CD4-positive, CD25-positive, alpha-beta regulatory T cell (primary cell): ENCODE measurements around the gene ZNF771. TPM values are rescaled to one million over a fixed set of nuclear protein-coding genes. Genes with fewer than 3 reads are reported as not detected.

Source experiments
- ATAC-seq, 2 donors: fragments of 150-1000 bp; cut with Tn5 transposase; one replicate each; pipeline ENCODE4 v1.10.0; 2021; ENCODE audit warnings: low read depth in 2 of 2, moderate number of reproducible peaks in 2 of 2, moderate library complexity in 1 of 2
- DNase-seq, 3 donors: peaks; one replicate each; pipeline versions ENCODE4 v3.0.0 to v3.0.0-alpha.2; 2012 to 2022; ENCODE audit warnings: mixed read lengths in 1 of 3
- H3K27ac ChIP-seq: one replicate; pipeline ENCODE4 v1.7.0; 2013; ENCODE audit warnings: mild to moderate bottlenecking, low read length; ENCODE audit not compliant: insufficient read depth, poor library complexity, severe bottlenecking
- H3K27me3 ChIP-seq: one replicate; pipeline ENCODE4 v1.7.0; 2013; ENCODE audit warnings: low read length; ENCODE audit not compliant: control insufficient read depth, insufficient read depth
- H3K36me3 ChIP-seq: one replicate; pipeline ENCODE4 v1.7.0; 2013; ENCODE audit warnings: mild to moderate bottlenecking, low read length, moderate library complexity; ENCODE audit not compliant: control insufficient read depth, insufficient read depth
- H3K4me1 ChIP-seq: 2 replicates; pipeline ENCODE4 v1.7.0; 2013; ENCODE audit warnings: mild to moderate bottlenecking, low read length; ENCODE audit not compliant: insufficient read depth, control insufficient read depth, poor library complexity, severe bottlenecking
- H3K4me3 ChIP-seq: one replicate; pipeline ENCODE4 v1.7.0; 2013; ENCODE audit warnings: low read depth, mild to moderate bottlenecking, low read length, moderate library complexity
- H3K9me3 ChIP-seq, 2 experiments: 1 replicate in 1 of 2; 2 replicates in 1 of 2; pipeline ENCODE4 v1.7.0; 2013; ENCODE audit warnings: low read length in 2 of 2, mild to moderate bottlenecking in 1 of 2, moderate library complexity in 1 of 2; ENCODE audit not compliant: control insufficient read depth in 2 of 2
- H3K27ac Mint-ChIP-seq, 3 donors: one replicate each; pipeline ENCODE4 v1.8.0; 2020 to 2022; ENCODE audit warnings: mild to moderate bottlenecking in 3 of 3, mixed read lengths in 3 of 3, moderate library complexity in 2 of 3
- H3K27me3 Mint-ChIP-seq: one replicate; pipeline ENCODE4 v1.8.0; 2022; ENCODE audit warnings: mild to moderate bottlenecking, mixed read lengths
- H3K36me3 Mint-ChIP-seq: one replicate; pipeline ENCODE4 v1.8.0; 2020; ENCODE audit warnings: mixed read lengths
- H3K4me1 Mint-ChIP-seq, 4 donors: one replicate each; pipeline ENCODE4 v1.8.0; 2020 to 2022; ENCODE audit warnings: mixed read lengths in 4 of 4, mild to moderate bottlenecking in 1 of 4
- H3K4me3 Mint-ChIP-seq, 4 donors: one replicate each; pipeline ENCODE4 v1.8.0; 2020 to 2022; ENCODE audit warnings: mild to moderate bottlenecking in 4 of 4, mixed read lengths in 4 of 4, moderate library complexity in 3 of 4
- H3K9me3 Mint-ChIP-seq, 7 donors: one replicate each; pipeline ENCODE4 v1.8.0; 2020 to 2022; ENCODE audit warnings: mixed read lengths in 7 of 7, mild to moderate bottlenecking in 3 of 7, moderate library complexity in 2 of 7
- polyA plus RNA-seq, 4 donors: library from polyadenylated mRNA; unstranded; fragments of 300-500 nt; fragmentation: Illumina TruSeq; gene quantifications; one replicate each; pipeline ENCODE4 v1.2.3, GENCODE V29; 2021
- total RNA-seq: library from RNA; stranded (reverse); gene quantifications from one replicate; pipeline ENCODE4 v1.2.3, GENCODE V29; 2022

Gene ZNF771
- total and polyA plus RNA-seq, 5 donors from 2014 or later = 1.7 to 3.8 (median 3.1) TPM

- Mint-ChIP-seq H3K4me1 (peaks cover 6 to 59% (median 43%) of the 10 kb centered on the region in 4 donors), H3K9me3 (no peaks in the 10 kb centered on the region), H3K27me3 (no peaks in the 10 kb centered on the region), H3K4me3 (peak overlapping the region; percentile 16 to 92 (median 82)), H3K36me3 (peaks cover 23% of the 10 kb centered on the region), H3K27ac (peak overlapping the region in 2 of 3 donors; percentile 22 to 84)
- DNase-seq (no peak), ATAC-seq (no peak)
- H3K36me3 ChIP-seq = peaks cover 20% of the 10 kb centered on the region
- H3K27ac ChIP-seq = peak overlapping the region; percentile 30
- no peak overlapping the region for H3K4me3 ChIP-seq
- H3K9me3 ChIP-seq = no peaks in the 10 kb centered on the region
- peaks cover 40% of the 10 kb centered on the region for H3K4me1 ChIP-seq
- H3K27me3 ChIP-seq = no peaks in the 10 kb centered on the region
Measured at GRCh38 chr16:30366511-30366910, 40.9 kb upstream of the ZNF771 start.

GRCh38 chr16:30367349-30368009 lies 39.9 kb upstream of the ZNF771 start:
- Histone ChIP-seq H3K4me1 (peaks cover 43% of the 10 kb centered on the region), H3K27me3 (no peaks in the 10 kb centered on the region), H3K27ac (peak overlapping the region; percentile 55), H3K36me3 (peaks cover 15% of the 10 kb centered on the region), H3K4me3 (peak overlapping the region; percentile 83), H3K9me3 (no peaks in the 10 kb centered on the region)
- Mint-ChIP-seq H3K36me3 (peaks cover 20% of the 10 kb centered on the region), H3K9me3 (no peaks in the 10 kb centered on the region), H3K4me3 (peak overlapping the region; percentile 81 to 95 (median 87)), H3K27me3 (no peaks in the 10 kb centered on the region), H3K27ac (peak overlapping the region; percentile 22 to 84 (median 80)), H3K4me1 (peaks cover 6 to 63% (median 48%) of the 10 kb centered on the region in 4 donors)
- ATAC-seq (no peak), DNase-seq (no peak)

GRCh38 chr16:30368122-30368791 lies 39.1 kb upstream of the ZNF771 start:
- peak overlapping the region; percentile 72 for H3K27ac ChIP-seq
- peaks cover 9% of the 10 kb centered on the region for H3K36me3 ChIP-seq
- H3K4me1 Mint-ChIP-seq = peaks cover 6 to 66% (median 46%) of the 10 kb centered on the region in 4 donors
- no peaks in the 10 kb centered on the region for H3K9me3 Mint-ChIP-seq
- ATAC-seq (no peak), DNase-seq (no peak)
- H3K27me3 Mint-ChIP-seq = no peaks in the 10 kb centered on the region
- H3K4me3 ChIP-seq = peak overlapping the region; percentile 83
- peak overlapping the region; percentile 81 to 95 (median 87) for H3K4me3 Mint-ChIP-seq
- peak overlapping the region; percentile 72 to 84 (median 80) for H3K27ac Mint-ChIP-seq
- H3K9me3 ChIP-seq = no peaks in the 10 kb centered on the region
- peaks cover 17% of the 10 kb centered on the region for H3K36me3 Mint-ChIP-seq
- H3K27me3 ChIP-seq = no peaks in the 10 kb centered on the region
- peaks cover 43% of the 10 kb centered on the region for H3K4me1 ChIP-seq

- Histone ChIP-seq H3K27ac (peak overlapping the region; percentile 72), H3K36me3 (peaks cover 5% of the 10 kb centered on the region), H3K4me3 (peak overlapping the region; percentile 83), H3K4me1 (peaks cover 43% of the 10 kb centered on the region), H3K27me3 (no peaks in the 10 kb centered on the region), H3K9me3 (no peaks in the 10 kb centered on the region)
- Mint-ChIP-seq H3K4me3 (peak overlapping the region; percentile 81 to 95 (median 87)), H3K4me1 (peaks cover 6 to 66% (median 44%) of the 10 kb centered on the region in 4 donors), H3K27me3 (no peaks in the 10 kb centered on the region), H3K27ac (peak overlapping the region; percentile 72 to 84 (median 80)), H3K9me3 (no peaks in the 10 kb centered on the region), H3K36me3 (peaks cover 12% of the 10 kb centered on the region)
- DNase-seq (no peak), ATAC-seq (no peak)
Measured at GRCh38 chr16:30368792-30369090, 38.7 kb upstream of the ZNF771 start.

- Mint-ChIP-seq H3K4me1 (peaks cover 6 to 65% (median 43%) of the 10 kb centered on the region in 4 donors), H3K9me3 (no peaks in the 10 kb centered on the region), H3K27ac (peak overlapping the region; percentile 72 to 84 (median 80)), H3K4me3 (peak overlapping the region; percentile 81 to 95 (median 87)), H3K36me3 (peaks cover 11% of the 10 kb centered on the region), H3K27me3 (no peaks in the 10 kb centered on the region)
- Histone ChIP-seq H3K4me1 (peaks cover 43% of the 10 kb centered on the region), H3K4me3 (peak overlapping the region; percentile 83), H3K36me3 (peaks cover 5% of the 10 kb centered on the region), H3K27ac (peak overlapping the region; percentile 72), H3K27me3 (no peaks in the 10 kb centered on the region), H3K9me3 (no peaks in the 10 kb centered on the region)
- DNase-seq (peak in 1 of 3 donors; percentile 22), ATAC-seq (no peak)
Measured at GRCh38 chr16:30369091-30369937, 38.1 kb upstream of the ZNF771 start.

DNA sequence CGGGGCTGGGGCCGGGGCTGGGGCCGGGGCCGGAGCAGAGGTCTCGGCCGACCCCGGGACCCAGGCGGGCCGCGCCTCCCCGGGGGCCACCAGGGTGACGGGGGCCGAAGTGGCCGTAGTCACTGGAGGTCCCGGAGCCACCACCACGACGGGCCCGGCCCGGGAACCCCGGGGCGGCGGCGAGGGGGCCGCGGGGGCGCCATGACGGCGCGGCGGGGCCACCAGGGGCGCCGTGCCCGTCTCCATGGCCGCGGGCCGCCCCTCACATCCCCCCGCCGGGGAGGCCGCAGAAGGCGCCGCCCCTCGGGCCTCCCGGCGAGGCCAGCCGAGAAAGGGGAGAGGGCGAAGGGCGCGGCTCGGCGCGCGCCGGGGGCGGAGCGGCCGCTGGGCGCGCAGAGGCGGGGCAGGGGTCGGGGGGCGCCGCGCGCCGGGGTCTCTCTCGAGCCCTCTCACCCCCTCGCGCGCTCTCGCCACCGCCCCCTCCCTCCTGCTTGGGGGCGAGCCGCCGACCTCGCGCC lies 37.4 kb upstream of the ZNF771 start:
- Histone ChIP-seq H3K4me1 (peaks cover 43% of the 10 kb centered on the region), H3K4me3 (no peak overlapping the region), H3K27ac (peak overlapping the region; percentile 88), H3K9me3 (no peaks in the 10 kb centered on the region), H3K27me3 (no peaks in the 10 kb centered on the region), H3K36me3 (no peaks in the 10 kb centered on the region)
- peak overlapping the region; percentile 79 to 94 (median 89) for H3K4me3 Mint-ChIP-seq
- no peaks in the 10 kb centered on the region for H3K27me3 Mint-ChIP-seq
- H3K4me1 Mint-ChIP-seq = peaks cover 6 to 60% (median 41%) of the 10 kb centered on the region in 4 donors
- peak overlapping the region; percentile 91 to 98 (median 95) for H3K27ac Mint-ChIP-seq
- ATAC-seq (no peak), DNase-seq (no peak)
- peaks cover 8% of the 10 kb centered on the region for H3K36me3 Mint-ChIP-seq
- H3K9me3 Mint-ChIP-seq = no peaks in the 10 kb centered on the region

DNA sequence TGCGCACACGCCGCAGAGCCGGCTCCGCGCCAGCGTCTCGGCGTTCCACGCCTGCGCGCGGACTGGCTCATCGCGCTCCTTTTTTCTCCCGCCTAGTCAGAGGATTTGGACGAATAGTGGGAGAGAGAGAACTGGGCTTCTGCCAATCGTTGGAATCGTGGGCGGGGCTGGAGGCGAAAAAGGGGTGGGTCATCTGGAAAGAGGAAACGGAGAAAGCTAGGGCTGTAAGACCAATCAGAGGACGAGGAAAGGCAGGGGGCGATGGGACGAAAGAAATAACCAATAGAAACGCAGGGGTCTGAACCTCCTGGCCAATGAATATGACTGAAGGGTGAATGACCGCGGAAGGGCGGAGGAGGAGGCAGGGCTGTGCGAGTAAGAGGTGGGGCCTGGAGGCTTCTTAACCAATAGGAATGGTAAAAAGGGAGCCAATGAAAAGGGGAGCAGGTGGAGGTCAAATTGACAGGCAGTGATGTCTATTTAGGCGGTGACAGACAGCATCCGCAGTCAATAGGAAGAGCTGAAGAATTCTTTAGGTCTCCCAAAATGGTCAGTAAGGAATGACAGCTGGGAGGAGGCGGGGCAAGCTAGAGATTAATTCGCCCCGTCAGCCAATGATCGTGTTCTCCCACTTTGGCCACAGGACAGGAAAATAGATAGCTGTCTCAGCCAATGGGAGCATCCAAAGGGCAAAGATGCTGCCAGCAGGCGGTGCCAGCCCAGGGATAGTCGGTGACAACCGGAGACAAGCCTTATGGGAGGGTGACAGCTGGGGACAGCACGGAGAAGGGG lies 36.8 kb upstream of the ZNF771 start, which contains the start of gene TBC1D10B:
TBC1D10B (minus strand) TSS at position 39 of the 792 bp plus-strand sequence. CDS start 311 bp downstream, outside the sequence.
- Histone ChIP-seq H3K4me1 (peaks cover 43% of the 10 kb centered on the region), H3K27me3 (no peaks in the 10 kb centered on the region), H3K27ac (peak within 1 kb of the TSS; percentile 88), H3K9me3 (no peaks in the 10 kb centered on the region), H3K4me3 (peak within 1 kb of the TSS; percentile 83), H3K36me3 (no peaks in the 10 kb centered on the region)
- peak; percentile 99 to 100 (median 100) for DNase-seq
- Mint-ChIP-seq H3K4me3 (peak within 1 kb of the TSS; percentile 87 to 95 (median 93)), H3K27ac (peak within 1 kb of the TSS; percentile 91 to 98 (median 95)), H3K4me1 (peaks cover 6 to 57% (median 37%) of the 10 kb centered on the region in 4 donors), H3K36me3 (peaks cover 3% of the 10 kb centered on the region), H3K9me3 (no peaks in the 10 kb centered on the region), H3K27me3 (no peaks in the 10 kb centered on the region)
- ATAC-seq = peak; percentile 86 to 88
